Measurements from ENCODE around the gene ADCY1.

DNA sequence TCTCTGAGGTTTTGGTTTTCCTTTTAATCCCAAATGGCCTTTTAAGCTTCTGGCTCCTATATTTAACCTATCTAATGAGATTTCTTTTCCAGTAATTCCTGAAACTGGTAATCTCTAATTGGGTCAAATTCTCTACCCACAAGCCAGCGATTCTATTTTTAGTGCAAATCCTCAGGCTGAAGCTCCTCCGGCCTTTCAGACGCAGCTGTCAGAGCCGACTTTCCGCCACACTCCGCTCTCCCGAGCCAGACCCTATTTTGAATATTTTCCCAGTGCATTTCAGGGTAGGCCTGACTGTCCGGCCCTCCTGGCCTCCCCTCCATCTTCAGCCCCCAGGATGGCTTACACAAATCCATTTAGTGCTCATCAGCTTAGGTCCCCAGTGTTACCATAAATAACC lies 9.7 kb upstream of the ADCY1 start:
- TF ChIP-seq YY1 (IDR thresholded peaks at IDR 0.05; ENCODE audit: insufficient read depth, insufficient read length) (no peak), SUZ12 (IDR thresholded peaks at IDR 0.05; ENCODE audit: extremely low read depth, insufficient read depth, insufficient read length) (no peak), ZNF274 (IDR thresholded peaks at IDR 0.05; ENCODE audit: low read depth, low read length) (no peak)

All from NT2/D1 (cell line).